NCI-H2196 (cell line): ENCODE data around the gene PRDM12.

ENCODE experiments used
- DNase-seq: peaks from one replicate; lab custom pipeline; 2025; ENCODE audit not compliant: unreplicated experiment; lab: John Stamatoyannopoulos, UW

Gene PRDM12

DNA sequence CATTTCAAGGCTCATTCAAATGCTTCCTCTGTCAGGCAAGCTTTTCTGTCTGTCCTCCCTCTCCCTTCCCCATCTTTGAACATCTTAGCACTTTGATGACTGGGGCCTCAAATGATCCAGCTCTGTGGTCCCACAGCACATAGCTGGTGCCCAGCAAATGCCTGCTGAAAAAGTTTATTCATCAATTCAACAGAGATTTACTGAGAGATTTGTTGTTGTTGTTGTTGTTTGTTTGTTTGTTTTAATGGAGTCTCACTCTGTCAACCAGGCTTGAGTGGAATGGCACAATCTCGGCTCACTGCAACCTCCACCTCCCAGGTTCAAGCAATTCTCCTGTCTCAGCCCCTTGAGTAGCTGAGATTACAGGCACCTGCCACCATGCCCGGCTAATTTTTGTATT is 23.2 kb downstream of the PRDM12 start:
- no peak for DNase-seq

GRCh38 chr9:130688072-130688471 is 23.7 kb downstream of the PRDM12 start:
- no peak for DNase-seq

DNA sequence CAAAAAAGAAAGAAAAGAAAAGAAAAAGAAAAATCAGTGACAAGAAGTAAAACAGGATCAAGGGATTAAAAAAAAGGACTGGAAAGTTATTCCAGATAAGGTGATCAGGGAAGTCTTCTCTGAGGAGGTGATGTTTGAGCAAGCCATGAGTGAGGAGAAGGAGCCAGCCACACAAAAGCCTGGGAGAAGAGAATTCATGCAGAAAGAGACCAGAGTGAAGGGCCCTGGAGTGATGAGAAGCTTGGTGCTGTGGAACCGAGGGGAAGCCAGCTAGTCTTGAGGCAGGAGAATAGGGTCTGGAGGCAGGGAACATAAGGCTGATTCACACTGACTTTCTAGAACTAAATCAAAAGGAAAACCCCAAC is 25.2 kb downstream of the PRDM12 start:
- DNase-seq, result no peak

DNA sequence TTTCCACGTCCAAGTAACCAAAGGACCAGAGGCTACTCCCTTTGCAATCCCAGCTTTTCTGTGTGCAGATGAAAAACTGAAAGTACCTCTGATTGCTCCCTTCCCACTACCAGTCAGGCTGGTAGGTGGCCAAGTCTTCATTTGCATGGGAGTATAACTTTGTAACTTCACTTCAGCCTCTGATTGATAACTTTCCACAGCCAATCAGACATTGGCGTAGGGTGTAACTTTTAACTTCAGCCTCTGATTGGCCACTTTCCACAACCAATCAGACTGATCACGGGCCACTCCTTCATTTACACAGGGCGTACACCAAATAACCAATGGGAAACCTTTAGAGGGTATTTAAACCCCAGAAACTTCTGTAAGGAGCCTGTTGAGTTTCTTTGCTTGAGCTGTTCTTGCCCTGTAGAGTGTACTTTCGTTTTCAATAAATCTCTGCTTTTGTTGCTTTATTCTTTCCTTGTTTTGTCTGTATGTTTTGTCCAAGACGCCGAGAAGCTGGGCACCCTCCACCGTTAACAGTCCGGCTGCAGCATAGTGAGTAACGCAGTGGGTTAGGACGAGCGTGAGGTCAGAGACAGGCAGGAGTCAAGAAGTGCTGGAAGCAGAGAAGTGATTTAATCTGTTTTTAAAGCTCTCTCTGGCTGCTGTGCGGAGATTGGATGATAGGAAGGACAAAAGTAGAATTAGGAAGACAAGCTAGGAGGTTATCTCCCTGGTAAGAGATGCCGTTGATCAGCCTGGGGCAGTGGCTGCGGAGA is 25.7 kb downstream of the PRDM12 start:
- peak; percentile 87 for DNase-seq

- DNase-seq, result no peak
These were observed 27.9 kb downstream of the PRDM12 start for GRCh38 chr9:130692321-130692720.

GRCh38 chr9:130693101-130693425 is 28.7 kb downstream of the PRDM12 start:
- DNase-seq, result no peak

- peak; percentile 95 for DNase-seq
These were observed 29.2 kb downstream of the PRDM12 start, which contains the start of gene EXOSC2 for GRCh38 chr9:130693426-130694191. TSS of gene EXOSC2 (plus strand) at chr9:130693780. CDS start at chr9:130693792, 12 bp downstream.

DNA sequence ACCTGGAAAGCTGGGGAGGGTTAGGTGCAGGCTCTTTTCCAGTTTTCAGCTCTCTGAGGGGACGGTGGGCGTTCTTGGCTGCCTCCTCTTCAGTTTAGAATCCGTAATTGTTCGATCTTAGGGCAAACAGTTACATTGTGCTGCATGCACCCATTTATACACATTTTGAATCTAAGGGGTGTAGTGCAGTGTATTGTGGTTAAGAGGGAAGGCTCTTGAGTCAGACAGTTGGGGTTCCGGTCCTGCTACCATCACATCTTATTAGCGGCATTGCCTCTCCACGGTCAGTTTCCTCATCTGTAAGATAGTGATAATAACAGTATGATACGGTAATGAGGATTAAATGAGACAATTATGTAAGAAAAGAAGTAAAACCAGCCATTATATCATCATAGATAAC is 29.8 kb downstream of the PRDM12 start:
- no peak for DNase-seq

DNA sequence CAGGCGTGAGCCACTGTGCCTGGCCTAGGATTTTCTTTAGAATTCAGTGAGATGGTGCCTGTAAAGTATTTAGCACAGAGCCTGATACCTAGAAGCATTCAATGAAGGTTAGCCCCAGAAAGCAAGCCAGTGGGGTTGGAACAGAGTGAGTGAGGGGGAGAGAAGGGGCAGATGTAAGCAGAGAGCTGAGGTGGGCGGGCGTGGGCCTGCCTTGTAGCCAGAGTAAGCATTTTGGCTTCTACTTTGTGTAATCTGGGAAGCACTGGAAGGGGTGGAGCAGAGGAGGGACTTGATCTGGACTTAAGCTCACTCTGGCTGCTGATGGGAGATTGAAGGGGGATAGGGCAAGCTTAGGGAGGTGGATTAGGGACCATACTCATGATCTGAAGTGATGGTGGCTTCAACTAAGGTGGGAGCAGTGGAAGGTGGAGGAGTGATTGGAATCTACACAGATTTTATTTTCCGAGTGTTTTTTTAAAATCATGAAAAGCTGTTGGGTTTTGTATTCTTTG is 31.8 kb downstream of the PRDM12 start:
- no peak for DNase-seq

DNA sequence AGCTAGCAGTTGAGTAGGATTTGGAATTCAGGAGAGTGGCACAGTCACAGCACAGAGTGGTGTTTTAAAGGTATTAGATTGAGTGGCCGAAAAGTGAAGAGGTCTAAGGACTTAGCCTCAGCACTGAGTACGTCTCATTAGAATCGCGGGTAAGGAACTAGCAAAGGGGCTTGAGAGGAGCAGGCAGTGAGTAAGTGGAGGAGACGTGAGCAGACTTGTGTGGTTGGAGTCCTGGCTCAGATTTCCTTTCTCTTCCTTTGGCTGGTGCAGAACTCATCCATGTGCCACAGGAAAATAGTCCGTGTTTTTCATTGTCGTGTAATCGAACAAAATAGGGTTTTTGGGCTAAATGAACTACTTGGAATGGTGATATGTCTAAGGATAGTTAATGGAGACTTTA is 32.6 kb downstream of the PRDM12 start:
- DNase-seq, result no peak

- no peak for DNase-seq
These were observed 34.1 kb downstream of the PRDM12 start for GRCh38 chr9:130698514-130698913.

DNA sequence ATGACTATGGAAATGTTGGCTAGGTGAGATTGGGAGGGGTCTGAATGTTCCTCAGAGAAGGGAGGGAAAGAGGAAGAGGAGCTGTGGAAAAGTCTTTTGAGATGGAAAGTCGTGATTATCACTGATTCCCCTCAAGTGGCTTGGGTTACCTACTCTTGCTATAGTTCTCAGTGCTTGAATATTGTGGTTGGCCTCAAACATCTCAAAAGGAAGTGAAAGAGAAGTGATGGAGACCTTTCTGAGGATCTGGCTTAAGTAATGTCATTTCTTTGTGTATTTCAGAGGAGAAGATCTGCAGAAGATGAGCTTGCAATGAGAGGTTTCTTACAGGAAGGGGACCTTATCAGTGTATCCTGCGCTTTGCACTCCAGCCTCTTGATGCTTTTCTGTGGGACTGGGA is 34.7 kb downstream of the PRDM12 start:
- DNase-seq, result no peak

- peak; percentile 91 for DNase-seq
These were observed 36.9 kb downstream of the PRDM12 start for GRCh38 chr9:130701059-130702022.

DNA sequence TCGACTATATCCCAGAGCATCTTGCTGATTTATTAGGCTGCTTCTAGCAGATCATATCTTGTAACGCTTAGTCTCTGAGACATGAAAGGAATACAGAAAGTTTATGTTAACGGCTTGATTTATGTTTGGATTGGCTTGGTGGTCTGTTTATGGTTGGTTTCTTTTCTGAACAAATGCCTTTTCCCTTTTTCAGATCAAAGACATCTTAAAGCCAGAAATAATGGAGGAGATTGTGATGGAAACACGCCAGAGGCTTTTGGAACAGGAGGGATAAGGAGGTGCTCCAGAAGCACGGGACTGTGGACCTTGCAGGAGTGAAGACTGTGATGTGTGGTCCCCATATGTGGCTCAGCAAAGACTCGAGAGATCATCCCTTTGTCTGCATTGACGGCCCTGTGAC is 39.1 kb downstream of the PRDM12 start:
- no peak for DNase-seq

DNA sequence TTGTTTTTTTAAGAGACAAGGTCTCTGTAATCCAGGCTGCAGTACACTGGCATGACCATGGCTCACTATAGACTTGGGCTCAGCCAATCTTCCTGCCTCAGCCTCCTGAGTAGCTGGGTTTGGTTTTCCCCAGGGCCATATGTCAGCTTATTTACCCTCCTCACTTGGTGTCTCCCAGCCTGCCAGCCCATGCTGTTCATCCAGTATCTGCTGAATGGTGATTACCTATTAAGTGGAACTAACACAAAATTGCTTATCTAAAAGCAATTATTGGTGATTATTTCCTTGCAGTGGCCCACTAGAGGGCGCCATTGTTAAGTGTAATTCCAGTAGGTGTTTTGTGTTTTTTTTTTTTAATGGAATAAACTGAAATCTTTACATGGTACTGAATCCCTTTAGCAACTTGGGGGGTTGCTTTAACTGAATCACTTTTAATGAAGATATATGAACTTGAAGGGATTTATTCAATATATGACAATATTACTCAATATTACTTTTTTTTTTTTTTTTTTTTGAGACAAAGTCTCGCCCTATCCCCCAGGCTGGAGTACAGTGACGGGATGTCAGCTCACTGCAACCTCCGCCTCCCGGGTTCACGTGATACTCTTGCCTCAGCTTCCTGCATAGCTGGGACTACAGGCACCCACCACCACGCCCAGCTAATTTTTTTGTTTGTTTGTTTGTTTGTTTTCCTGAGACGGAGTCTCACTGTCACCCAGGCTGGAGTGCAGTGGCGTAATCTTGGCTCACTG is 43.0 kb downstream of the PRDM12 start:
- peak; percentile 74 for DNase-seq

- DNase-seq, result no peak
These were observed 46.5 kb downstream of the PRDM12 start for GRCh38 chr9:130710822-130711352.

DNA sequence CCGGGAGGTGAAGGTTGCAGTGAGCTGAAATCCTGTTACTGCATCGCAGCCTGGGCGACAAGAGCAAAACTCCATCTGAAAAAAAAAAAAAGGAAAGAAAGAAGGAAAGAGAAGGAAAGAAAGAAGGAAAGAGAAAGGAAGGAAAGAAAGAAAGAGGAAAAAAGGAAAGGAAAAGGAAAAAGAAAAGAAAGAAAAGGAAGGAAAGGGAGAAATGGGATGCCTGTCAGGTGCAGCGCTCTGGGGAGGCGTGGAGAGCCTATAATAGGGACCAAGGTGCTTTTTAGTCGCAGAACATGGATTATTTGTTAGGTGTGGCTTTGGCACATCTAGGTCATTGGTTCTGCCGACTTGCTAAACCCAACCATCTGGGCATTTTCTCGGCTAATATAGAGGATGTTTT is 47.1 kb downstream of the PRDM12 start:
- DNase-seq, result no peak

DNA sequence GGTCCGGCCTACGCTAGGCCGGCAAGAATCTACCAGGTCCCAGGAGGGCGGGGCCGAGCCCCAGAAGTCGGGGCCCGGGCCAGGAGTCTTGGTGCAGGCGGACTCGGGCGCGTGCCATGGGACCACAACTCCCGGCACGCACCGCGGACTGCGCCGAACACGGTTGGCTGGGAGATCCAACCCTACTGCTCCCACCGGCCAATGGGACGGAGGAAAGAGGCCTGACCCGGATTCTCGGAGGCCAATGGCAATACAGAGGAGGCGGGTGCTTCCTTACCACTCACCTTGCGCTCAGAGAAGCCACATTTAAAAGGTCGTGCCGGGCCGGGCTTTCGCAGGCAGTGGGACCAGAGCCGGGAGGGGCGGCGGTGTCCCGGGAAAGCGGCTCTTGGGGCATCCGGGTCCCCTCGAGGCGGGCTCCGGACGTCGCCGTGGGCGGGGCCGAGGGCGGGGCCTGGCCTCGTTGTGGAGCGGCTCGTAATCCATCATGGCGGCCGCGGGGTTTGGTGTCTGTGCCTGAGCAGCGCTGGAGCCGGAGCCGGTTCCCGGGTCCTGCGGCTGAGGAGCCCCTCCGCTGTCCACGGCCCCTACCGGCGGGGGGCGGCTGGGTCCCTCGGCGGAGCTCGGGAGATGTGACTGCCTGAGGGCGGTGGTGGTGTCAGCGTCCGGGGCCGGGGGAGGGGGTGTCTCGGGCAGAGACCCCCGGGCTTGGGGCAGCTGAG is 48.3 kb downstream of the PRDM12 start:
- DNase-seq, result peak; percentile 96

- DNase-seq, result no peak
These were observed 49.0 kb downstream of the PRDM12 start for GRCh38 chr9:130713286-130713960.
